ENCODE data around the gene DYNC1I1. TPM values are rescaled to one million over a fixed set of nuclear protein-coding genes. Genes with fewer than 3 reads are reported as not detected.

DYNC1I1 gene
- total and polyA plus RNA-seq, 2 experiments from 2014 or later, result 1.4 to 4.1 TPM

DNA sequence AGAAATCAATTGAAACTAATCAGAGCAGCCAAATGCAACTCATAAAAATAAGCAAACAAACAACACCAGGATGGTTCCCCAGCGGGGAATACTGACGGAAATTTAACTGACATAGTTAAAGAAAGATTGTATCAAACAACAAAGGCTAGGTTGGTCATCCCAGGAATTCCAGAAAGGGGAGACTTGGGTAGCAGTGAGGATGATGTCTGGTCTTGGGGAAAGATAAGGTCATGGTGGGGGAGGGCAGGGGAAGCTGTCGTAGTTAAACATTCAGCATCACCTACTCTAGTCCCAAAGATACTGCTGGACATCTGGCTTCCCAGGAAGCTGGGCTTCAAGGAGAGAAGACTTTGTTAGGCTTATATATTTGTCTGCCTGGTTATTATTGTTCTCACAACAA is 50.4 kb downstream of the DYNC1I1 start (continued):
- TF ChIP-seq, protein P1, sequence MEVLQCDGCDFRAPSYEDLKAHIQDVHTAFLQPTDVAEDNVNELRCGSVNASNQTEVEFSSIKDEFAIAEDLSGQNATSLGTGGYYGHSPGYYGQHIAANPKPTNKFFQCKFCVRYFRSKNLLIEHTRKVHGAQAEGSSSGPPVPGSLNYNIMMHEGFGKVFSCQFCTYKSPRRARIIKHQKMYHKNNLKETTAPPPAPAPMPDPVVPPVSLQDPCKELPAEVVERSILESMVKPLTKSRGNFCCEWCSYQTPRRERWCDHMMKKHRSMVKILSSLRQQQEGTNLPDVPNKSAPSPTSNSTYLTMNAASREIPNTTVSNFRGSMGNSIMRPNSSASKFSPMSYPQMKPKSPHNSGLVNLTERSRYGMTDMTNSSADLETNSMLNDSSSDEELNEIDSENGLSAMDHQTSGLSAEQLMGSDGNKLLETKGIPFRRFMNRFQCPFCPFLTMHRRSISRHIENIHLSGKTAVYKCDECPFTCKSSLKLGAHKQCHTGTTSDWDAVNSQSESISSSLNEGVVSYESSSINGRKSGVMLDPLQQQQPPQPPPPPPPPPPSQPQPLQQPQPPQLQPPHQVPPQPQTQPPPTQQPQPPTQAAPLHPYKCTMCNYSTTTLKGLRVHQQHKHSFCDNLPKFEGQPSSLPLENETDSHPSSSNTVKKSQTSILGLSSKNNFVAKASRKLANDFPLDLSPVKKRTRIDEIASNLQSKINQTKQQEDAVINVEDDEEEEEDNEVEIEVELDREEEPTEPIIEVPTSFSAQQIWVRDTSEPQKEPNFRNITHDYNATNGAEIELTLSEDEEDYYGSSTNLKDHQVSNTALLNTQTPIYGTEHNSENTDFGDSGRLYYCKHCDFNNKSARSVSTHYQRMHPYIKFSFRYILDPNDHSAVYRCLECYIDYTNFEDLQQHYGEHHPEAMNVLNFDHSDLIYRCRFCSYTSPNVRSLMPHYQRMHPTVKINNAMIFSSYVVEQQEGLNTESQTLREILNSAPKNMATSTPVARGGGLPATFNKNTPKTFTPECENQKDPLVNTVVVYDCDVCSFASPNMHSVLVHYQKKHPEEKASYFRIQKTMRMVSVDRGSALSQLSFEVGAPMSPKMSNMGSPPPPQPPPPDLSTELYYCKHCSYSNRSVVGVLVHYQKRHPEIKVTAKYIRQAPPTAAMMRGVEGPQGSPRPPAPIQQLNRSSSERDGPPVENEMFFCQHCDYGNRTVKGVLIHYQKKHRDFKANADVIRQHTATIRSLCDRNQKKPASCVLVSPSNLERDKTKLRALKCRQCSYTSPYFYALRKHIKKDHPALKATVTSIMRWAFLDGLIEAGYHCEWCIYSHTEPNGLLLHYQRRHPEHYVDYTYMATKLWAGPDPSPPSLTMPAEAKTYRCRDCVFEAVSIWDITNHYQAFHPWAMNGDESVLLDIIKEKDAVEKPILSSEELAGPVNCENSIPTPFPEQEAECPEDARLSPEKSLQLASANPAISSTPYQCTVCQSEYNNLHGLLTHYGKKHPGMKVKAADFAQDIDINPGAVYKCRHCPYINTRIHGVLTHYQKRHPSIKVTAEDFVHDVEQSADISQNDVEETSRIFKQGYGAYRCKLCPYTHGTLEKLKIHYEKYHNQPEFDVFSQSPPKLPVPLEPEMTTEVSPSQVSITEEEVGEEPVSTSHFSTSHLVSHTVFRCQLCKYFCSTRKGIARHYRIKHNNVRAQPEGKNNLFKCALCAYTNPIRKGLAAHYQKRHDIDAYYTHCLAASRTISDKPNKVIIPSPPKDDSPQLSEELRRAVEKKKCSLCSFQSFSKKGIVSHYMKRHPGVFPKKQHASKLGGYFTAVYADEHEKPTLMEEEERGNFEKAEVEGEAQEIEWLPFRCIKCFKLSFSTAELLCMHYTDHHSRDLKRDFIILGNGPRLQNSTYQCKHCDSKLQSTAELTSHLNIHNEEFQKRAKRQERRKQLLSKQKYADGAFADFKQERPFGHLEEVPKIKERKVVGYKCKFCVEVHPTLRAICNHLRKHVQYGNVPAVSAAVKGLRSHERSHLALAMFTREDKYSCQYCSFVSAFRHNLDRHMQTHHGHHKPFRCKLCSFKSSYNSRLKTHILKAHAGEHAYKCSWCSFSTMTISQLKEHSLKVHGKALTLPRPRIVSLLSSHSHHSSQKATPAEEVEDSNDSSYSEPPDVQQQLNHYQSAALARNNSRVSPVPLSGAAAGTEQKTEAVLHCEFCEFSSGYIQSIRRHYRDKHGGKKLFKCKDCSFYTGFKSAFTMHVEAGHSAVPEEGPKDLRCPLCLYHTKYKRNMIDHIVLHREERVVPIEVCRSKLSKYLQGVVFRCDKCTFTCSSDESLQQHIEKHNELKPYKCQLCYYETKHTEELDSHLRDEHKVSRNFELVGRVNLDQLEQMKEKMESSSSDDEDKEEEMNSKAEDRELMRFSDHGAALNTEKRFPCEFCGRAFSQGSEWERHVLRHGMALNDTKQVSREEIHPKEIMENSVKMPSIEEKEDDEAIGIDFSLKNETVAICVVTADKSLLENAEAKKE (CRISPR knock-in tag; IDR thresholded peaks at IDR 0.05), result no peak
- TF ChIP-seq EZH2 (IDR thresholded peaks at IDR 0.05; ENCODE audit: low read depth, unreplicated experiment) (no peak), ZNF331 (CRISPR knock-in tag; IDR thresholded peaks at IDR 0.05; ENCODE audit: low read depth) (no peak), STAT1 (IDR thresholded peaks at IDR 0.05; ENCODE audit: unreplicated experiment) (no peak)

DNA sequence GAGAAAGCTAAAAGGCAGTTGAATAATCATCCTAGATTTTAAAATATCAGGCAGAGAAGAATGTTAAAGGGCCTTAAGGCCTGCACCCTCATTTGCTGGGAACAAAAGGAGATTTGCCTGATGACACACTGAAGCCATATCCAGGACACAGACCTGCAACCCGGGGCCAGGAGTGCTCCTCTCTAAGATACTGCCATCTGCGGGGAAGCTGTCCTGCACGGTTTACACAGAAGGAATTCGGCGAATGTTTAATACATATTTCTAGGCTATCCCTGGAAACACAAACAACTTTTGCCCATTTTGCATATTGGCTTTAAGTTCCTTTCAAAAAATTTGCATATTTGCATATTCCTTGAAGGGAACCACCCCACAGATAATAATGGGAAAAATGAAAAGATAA is 52.3 kb downstream of the DYNC1I1 start:
- H3K27ac ChIP-seq (ENCODE audit: low read depth), result no peak overlapping the region
- Mint-ChIP-seq H3K27ac (no peak overlapping the region), H3K36me3 (ENCODE audit: low read depth) (no peaks in the 10 kb centered on the region), H3K9me3 (no peaks in the 10 kb centered on the region), H3K4me3 (no peak overlapping the region), H3K27me3 (ENCODE audit: insufficient read depth, low read depth, poor library complexity) (peaks cover 5% of the 10 kb centered on the region), H3K4me1 (peaks cover 39% of the 10 kb centered on the region)
- H3K36me3 ChIP-seq (ENCODE audit: insufficient read depth), result no peaks in the 10 kb centered on the region
- H3F3A ChIP-seq (replicated peaks; ENCODE audit: low read depth), result no peaks in the 10 kb centered on the region
- no peak overlapping the region for H3K4me3 ChIP-seq
- DNase-seq (ENCODE audit: low spot score) (no peak), ATAC-seq (no peak)
- no peak overlapping the region for H3K4me2 ChIP-seq
- no peaks in the 10 kb centered on the region for H3K27me3 ChIP-seq (ENCODE audit: insufficient read depth)
- no peak overlapping the region for H2AFZ ChIP-seq
- TF ChIP-seq EZH2 (IDR thresholded peaks at IDR 0.05; ENCODE audit: low read depth, unreplicated experiment) (no peak), EZH2phosphoT487 (IDR thresholded peaks at IDR 0.05; ENCODE audit: unreplicated experiment) (no peak), POLR2AphosphoS5 (IDR thresholded peaks at IDR 0.05; ENCODE audit: low read depth) (no peak), JUNB (IDR thresholded peaks at IDR 0.05; ENCODE audit: unreplicated experiment) (no peak)
- TF ChIP-seq, protein P2, sequence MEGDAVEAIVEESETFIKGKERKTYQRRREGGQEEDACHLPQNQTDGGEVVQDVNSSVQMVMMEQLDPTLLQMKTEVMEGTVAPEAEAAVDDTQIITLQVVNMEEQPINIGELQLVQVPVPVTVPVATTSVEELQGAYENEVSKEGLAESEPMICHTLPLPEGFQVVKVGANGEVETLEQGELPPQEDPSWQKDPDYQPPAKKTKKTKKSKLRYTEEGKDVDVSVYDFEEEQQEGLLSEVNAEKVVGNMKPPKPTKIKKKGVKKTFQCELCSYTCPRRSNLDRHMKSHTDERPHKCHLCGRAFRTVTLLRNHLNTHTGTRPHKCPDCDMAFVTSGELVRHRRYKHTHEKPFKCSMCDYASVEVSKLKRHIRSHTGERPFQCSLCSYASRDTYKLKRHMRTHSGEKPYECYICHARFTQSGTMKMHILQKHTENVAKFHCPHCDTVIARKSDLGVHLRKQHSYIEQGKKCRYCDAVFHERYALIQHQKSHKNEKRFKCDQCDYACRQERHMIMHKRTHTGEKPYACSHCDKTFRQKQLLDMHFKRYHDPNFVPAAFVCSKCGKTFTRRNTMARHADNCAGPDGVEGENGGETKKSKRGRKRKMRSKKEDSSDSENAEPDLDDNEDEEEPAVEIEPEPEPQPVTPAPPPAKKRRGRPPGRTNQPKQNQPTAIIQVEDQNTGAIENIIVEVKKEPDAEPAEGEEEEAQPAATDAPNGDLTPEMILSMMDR (conservative IDR thresholded peaks at IDR 0.05; ENCODE audit: low read depth in 2 of 2), result no peak
- TF ChIP-seq, protein P3, sequence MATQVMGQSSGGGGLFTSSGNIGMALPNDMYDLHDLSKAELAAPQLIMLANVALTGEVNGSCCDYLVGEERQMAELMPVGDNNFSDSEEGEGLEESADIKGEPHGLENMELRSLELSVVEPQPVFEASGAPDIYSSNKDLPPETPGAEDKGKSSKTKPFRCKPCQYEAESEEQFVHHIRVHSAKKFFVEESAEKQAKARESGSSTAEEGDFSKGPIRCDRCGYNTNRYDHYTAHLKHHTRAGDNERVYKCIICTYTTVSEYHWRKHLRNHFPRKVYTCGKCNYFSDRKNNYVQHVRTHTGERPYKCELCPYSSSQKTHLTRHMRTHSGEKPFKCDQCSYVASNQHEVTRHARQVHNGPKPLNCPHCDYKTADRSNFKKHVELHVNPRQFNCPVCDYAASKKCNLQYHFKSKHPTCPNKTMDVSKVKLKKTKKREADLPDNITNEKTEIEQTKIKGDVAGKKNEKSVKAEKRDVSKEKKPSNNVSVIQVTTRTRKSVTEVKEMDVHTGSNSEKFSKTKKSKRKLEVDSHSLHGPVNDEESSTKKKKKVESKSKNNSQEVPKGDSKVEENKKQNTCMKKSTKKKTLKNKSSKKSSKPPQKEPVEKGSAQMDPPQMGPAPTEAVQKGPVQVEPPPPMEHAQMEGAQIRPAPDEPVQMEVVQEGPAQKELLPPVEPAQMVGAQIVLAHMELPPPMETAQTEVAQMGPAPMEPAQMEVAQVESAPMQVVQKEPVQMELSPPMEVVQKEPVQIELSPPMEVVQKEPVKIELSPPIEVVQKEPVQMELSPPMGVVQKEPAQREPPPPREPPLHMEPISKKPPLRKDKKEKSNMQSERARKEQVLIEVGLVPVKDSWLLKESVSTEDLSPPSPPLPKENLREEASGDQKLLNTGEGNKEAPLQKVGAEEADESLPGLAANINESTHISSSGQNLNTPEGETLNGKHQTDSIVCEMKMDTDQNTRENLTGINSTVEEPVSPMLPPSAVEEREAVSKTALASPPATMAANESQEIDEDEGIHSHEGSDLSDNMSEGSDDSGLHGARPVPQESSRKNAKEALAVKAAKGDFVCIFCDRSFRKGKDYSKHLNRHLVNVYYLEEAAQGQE (IDR thresholded peaks at IDR 0.05; ENCODE audit: unreplicated experiment), result no peak
- no peaks in the 10 kb centered on the region for H3K9me2 ChIP-seq (ENCODE audit: insufficient read depth)
- no peaks in the 10 kb centered on the region for H3K79me2 ChIP-seq (replicated peaks; ENCODE audit: insufficient read depth)
- no peaks in the 10 kb centered on the region for H4K20me1 ChIP-seq (replicated peaks; ENCODE audit: insufficient read depth)
- H3K4me1 ChIP-seq (ENCODE audit: insufficient read depth), result peaks cover 21% of the 10 kb centered on the region

All from GM23338 (cell line).